HG03457 (cell line): Measurements from ENCODE around the gene KCNK15.

Experiments used
- ATAC-seq: cut with Tn5 transposase; IDR thresholded peaks from one replicate; pipeline ENCODE4 v1.9.1; 2021; ENCODE audit warnings: moderate number of reproducible peaks; ENCODE audit not compliant: unreplicated experiment

KCNK15 gene

DNA sequence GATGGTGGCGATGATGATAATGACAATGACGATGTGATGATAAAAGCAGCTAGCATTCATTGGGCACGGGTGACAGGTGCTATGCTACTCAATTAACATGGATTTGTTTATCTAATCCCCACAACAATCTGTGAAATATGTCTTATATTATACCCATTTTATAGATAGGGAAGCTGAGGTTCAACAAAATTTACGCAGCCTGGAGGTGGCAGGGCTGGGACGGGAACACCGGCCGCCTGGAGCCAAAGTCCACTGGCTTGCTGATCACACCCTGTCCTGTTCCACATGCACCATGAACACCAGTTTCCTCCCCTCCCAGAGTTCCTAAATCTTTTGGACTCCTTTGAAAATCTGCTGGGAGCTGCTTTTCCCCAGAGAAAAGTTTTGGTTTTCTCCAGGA is 41.6 kb downstream of the KCNK15 start:
- no peak for ATAC-seq

DNA sequence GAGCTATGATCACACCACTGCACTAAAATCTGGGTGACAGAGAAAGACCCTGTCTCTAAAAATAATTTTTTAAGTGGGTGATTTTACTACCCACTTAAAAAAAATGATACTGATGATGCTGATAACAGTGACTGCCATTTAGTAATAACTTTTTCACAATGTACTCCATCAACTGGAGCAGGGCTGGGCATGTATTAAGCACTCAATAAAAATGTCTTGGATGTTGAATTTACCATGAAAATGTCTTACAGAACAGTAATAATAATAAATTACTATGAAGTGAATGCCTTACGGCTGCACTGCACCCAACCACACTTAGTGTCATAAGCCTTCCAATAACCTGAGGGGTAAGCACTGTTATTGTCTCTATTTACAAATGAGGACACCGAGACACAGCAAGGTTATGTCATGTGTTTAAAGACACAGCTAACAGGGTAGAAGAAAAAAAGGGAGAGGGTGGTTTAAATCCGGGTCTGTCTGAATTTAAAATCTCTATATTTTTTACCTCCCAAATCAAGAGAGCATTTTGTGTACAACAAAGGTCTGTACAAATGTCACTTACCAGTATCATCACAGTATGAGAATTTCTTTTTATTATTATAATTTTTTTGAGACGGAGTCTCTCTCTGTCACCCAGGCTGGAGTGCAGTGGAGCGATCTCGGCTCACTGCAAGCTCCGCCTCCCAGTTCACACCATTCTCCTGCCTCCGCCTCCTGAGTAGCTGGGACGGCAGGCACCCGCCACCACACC is 43.2 kb downstream of the KCNK15 start:
- no peak for ATAC-seq

DNA sequence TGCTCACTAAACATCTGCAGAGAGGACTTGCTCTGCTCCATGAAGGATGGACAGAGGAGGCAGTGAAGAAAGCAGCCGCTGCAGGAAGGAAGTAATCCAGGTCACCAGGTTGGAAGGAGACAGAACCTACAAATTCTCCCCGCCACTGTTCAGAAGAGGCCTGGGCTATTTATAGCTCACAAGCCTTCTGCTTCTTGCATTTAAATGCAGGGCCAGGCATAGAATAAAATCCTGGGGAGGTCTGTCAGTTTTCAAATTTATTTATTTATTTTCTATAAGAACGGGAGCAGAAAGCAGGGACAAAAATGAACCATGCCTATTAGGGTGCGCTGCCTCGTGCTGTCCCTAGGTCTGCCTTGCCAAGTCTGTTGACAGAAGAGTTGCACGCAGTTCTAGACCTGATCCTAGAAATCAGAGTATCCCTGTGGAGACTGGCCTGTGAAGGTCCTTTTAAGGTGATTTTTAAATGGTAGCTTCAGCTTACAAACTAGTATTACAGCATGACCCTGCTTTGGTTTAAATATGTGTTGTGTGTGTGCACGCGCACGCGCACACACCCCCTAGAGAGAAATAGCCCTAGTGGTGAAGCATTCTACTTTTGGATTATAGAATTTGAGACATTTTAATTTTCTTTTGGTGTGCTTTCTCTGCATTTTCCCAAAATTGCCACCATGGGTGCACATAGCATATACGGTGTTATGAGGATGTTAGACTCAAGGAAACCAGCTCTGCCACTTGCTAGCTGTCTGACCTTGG is 45.2 kb downstream of the KCNK15 start:
- ATAC-seq, result no peak

DNA sequence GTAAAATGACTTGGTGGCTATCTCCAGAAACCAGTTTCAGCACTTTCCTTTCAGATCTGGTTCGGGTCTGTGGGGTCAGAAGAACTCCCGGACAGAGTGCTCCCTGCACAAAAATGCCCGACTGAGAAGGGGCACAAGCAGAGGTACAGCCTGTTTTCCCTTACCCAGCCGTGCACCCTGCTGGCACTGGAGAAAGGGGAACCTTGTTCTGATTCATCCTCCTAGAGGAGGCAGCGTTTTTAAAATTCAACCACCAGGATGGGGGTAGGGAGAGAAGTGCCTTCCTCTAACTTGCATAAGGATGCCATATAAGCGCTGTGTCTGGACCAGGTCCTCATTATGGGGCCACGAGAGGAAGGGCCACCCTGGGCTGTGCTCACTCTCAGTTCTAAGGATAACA is 47.1 kb downstream of the KCNK15 start:
- ATAC-seq, result no peak

DNA sequence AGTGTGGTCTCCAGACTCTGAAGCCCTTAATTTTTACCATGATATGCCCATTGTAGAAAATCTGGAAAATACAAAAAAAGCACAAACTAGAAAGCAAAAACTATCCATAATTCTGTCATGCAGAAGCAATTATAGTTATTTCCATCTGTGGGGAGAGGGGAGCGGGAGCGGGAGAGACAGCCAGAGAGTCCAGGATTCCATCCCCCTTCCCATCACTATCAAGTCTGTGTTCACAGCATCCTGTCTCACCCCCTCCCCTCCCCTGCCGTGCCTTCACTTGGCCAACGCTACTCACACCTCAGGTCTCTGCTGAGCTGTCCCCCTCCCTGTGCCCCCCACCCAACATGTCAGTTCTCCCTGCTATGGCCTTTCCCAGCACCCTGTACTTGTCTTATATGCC is 50.2 kb downstream of the KCNK15 start:
- no peak for ATAC-seq

- ATAC-seq, result no peak
Measured at GRCh38 chr20:44796311-44796710, 50.6 kb downstream of the KCNK15 start.

- no peak for ATAC-seq
Measured at GRCh38 chr20:44796758-44797457, 51.2 kb downstream of the KCNK15 start.

DNA sequence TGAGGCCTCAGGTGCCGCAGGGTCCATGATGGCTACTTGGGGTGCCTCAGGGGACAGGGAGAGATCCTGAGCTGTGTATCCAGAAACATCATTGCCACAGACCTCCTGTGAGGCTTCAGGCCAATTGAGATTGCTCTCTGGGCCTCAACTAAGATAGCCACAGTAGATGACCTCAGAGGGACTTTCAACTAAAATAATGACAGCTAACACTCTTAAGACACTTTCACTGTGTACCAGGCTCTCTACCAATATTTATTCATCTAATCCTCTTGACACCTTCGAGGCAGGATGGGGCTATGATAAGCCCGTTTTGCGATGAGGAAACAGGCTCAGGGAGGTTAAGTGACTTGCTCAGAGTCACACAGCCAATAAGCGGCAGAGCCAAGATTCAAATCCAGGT is 54.0 kb downstream of the KCNK15 start:
- no peak for ATAC-seq

GRCh38 chr20:44800391-44801046 is 54.9 kb downstream of the KCNK15 start:
- ATAC-seq, result no peak
